HCT116 (cell line): ENCODE data around the gene TBC1D4. TPM values are rescaled to one million over a fixed set of nuclear protein-coding genes. Genes with fewer than 3 reads are reported as not detected.

Experiments used
- ATAC-seq: fragments of 200-7000 bp; cut with Tn5 transposase; 2 replicates; pipeline ENCODE4 v1.9.1; 2020; ENCODE audit warnings: mild to moderate bottlenecking, moderate library complexity
- BruUV-seq: library from RNA; stranded (reverse); fragments of 400-500 nt; replicated peaks from 2 replicates; lab custom pipeline; 2021; lab: Mats Ljungman, UMichigan
- CTCF ChIA-PET: fragments of 300-600 bp; sonication (Branson Sonifier 250); formaldehyde crosslinking; loops from one replicate; lab custom pipeline; 2021; ENCODE audit warnings: antibody characterized with exemption; lab: Charles Lee
- POLR2A ChIA-PET: fragments of 300-600, 350-600 bp; sonication (Branson Sonifier 250); formaldehyde crosslinking; loops from one replicate; lab custom pipeline; 2021; ENCODE audit warnings: antibody characterized with exemption; lab: Charles Lee
- RAD21 ChIA-PET, 2 experiments: fragments of 300-600 bp; sonication (Branson Sonifier 250); formaldehyde crosslinking; loops; one replicate each; lab custom pipeline; 2023; ENCODE audit warnings: low total read pairs in 2 of 2; ENCODE audit not compliant: uncharacterized antibody in 2 of 2, unreplicated experiment in 2 of 2, low non-redundant PET in 1 of 2; lab: Charles Lee
- DNase-seq: peaks from one replicate; pipeline ENCODE4 v3.0.0-alpha.2; 2010; ENCODE audit warnings: low read depth, low spot score
- H2AFZ ChIP-seq: fragments of 200-600 bp; shearing (Covaris generic), sonication (generic); 2 replicates; pipeline ENCODE4 v1.6.1; 2017; ENCODE audit warnings: low read depth, mixed run types, mixed read lengths, antibody characterized with exemption, low read length; ENCODE audit not compliant: poor library complexity, severe bottlenecking
- H3K27ac ChIP-seq: 2 replicates; pipeline ENCODE4 v1.5.1; 2012; ENCODE audit warnings: low read depth, low read length
- H3K27me3 ChIP-seq: fragments of 200-600 bp; sonication (generic); 2 replicates; pipeline ENCODE4 v1.6.1; 2016; ENCODE audit warnings: mixed run types, low read length, mixed read lengths; ENCODE audit not compliant: insufficient read depth
- H3K36me3 ChIP-seq, 2 experiments: fragments of 200-500 bp in 1 of 2; fragments of 200-600 bp in 1 of 2; sonication (Bioruptor generic) in 1 of 2; sonication (generic) in 1 of 2; 2 replicates each; pipeline versions ENCODE4 v1.5.1 to v1.6.1; 2014 to 2016; ENCODE audit warnings: low read length in 2 of 2, inconsistent platforms in 1 of 2, mixed read lengths in 1 of 2, mixed run types in 1 of 2; ENCODE audit not compliant: insufficient read depth in 2 of 2, control insufficient read depth in 1 of 2
- H3K4me1 ChIP-seq, 2 experiments: fragments of 200-600 bp in 1 of 2; sonication (generic) in 1 of 2; 2 replicates each; pipeline versions ENCODE4 v1.5.1 to v1.6.1; 2012 to 2017; ENCODE audit warnings: low read length in 2 of 2, inconsistent platforms in 1 of 2, mild to moderate bottlenecking in 1 of 2, mixed read lengths in 1 of 2, mixed run types in 1 of 2, moderate library complexity in 1 of 2; ENCODE audit not compliant: insufficient read depth in 2 of 2, control insufficient read depth in 1 of 2
- H3K4me2 ChIP-seq: fragments of 200-600 bp; sonication (generic); 2 replicates; pipeline ENCODE4 v1.6.1; 2017; ENCODE audit warnings: mixed run types, low read length, mixed read lengths
- H3K4me3 ChIP-seq, 2 experiments: fragments of 200-600 bp in 1 of 2; sonication (generic) in 1 of 2; replicated peaks in 1 of 2; 2 replicates each; pipeline ENCODE4 v1.5.1; 2011 to 2016; ENCODE audit warnings: low read length in 2 of 2, control low read depth in 1 of 2, low read depth in 1 of 2, mild to moderate bottlenecking in 1 of 2, mixed read lengths in 1 of 2, mixed run types in 1 of 2
- H3K79me2 ChIP-seq: fragments of 200-600 bp; sonication (generic); 2 replicates; pipeline ENCODE4 v1.6.1; 2017; ENCODE audit warnings: mild to moderate bottlenecking, mixed run types, low read length, moderate library complexity, mixed read lengths; ENCODE audit not compliant: insufficient read depth
- H3K9ac ChIP-seq: fragments of 200-600 bp; sonication (generic); 2 replicates; pipeline ENCODE4 v1.6.1; 2016; ENCODE audit warnings: low read length, mixed read lengths
- H3K9me2 ChIP-seq: fragments of 200-600 bp; sonication (generic), shearing (Covaris generic); 2 replicates; pipeline ENCODE4 v1.6.1; 2017; ENCODE audit warnings: mixed run types, mild to moderate bottlenecking, moderate library complexity; ENCODE audit not compliant: insufficient read depth
- H3K9me3 ChIP-seq, 2 experiments: fragments of 200-500 bp in 1 of 2; fragments of 200-600 bp in 1 of 2; sonication (Bioruptor generic) in 1 of 2; sonication (generic) in 1 of 2; 2 replicates each; pipeline ENCODE4 v1.6.1; 2014 to 2017; ENCODE audit warnings: low read length in 2 of 2, mixed read lengths in 2 of 2, inconsistent platforms in 1 of 2, low read depth in 1 of 2, mild to moderate bottlenecking in 1 of 2, mixed run types in 1 of 2, moderate library complexity in 1 of 2; ENCODE audit not compliant: control insufficient read depth in 1 of 2, insufficient read depth in 1 of 2
- H4K20me1 ChIP-seq: fragments of 200-600 bp; sonication (generic), shearing (Covaris generic); 2 replicates; pipeline ENCODE4 v1.6.1; 2017; ENCODE audit warnings: mixed run types, mild to moderate bottlenecking, moderate library complexity; ENCODE audit not compliant: insufficient read depth
- ATF3 ChIP-seq: IDR thresholded peaks from 2 replicates; pipeline ENCODE4 v1.6.1; 2012
- CBX3 ChIP-seq: IDR thresholded peaks from 2 replicates; pipeline ENCODE4 v1.6.1; 2012; ENCODE audit warnings: low read depth
- CTCF ChIP-seq, 3 experiments: fragments of 200-600 bp in 1 of 3; sonication (generic) in 1 of 3; IDR thresholded peaks in 2 of 3; conservative IDR thresholded peaks in 1 of 3; 2 replicates each; pipeline ENCODE4 v1.5.1; 2012 to 2017; ENCODE audit warnings: low read depth in 2 of 3, low read length in 2 of 3, antibody characterized with exemption in 1 of 3, borderline replicate concordance in 1 of 3, control low read depth in 1 of 3, mild to moderate bottlenecking in 1 of 3, mixed read lengths in 1 of 3, mixed run types in 1 of 3, moderate library complexity in 1 of 3; ENCODE audit not compliant: insufficient read depth in 1 of 3
- ELF1 ChIP-seq: IDR thresholded peaks from 2 replicates; pipeline ENCODE4 v1.6.1; 2012; ENCODE audit warnings: low read depth, borderline replicate concordance
- EZH2 ChIP-seq: fragments of 200-600 bp; sonication (generic); IDR thresholded peaks from 2 replicates; pipeline ENCODE4 v1.6.1; 2017; ENCODE audit warnings: antibody characterized with exemption, mixed run types
- EZH2phosphoT487 ChIP-seq: fragments of 200-600 bp; IDR thresholded peaks from 2 replicates; pipeline ENCODE4 v1.6.1; 2018; ENCODE audit warnings: antibody characterized with exemption, borderline replicate concordance
- MAX ChIP-seq: IDR thresholded peaks from 2 replicates; pipeline ENCODE4 v1.6.1; 2012
- POLR2A ChIP-seq: IDR thresholded peaks from 2 replicates; pipeline ENCODE4 v1.7.0; 2011; ENCODE audit warnings: borderline replicate concordance; ENCODE audit not compliant: insufficient read depth, insufficient read length; ENCODE audit errors: extremely low read depth
- RAD21 ChIP-seq: IDR thresholded peaks from 2 replicates; pipeline ENCODE4 v1.6.1; 2012; ENCODE audit warnings: low read depth, mild to moderate bottlenecking
- SP1 ChIP-seq: IDR thresholded peaks from 2 replicates; pipeline ENCODE4 v1.6.1; 2012; ENCODE audit warnings: low read depth
- SRF ChIP-seq: IDR thresholded peaks from 2 replicates; pipeline ENCODE4 v1.6.1; 2012; ENCODE audit warnings: low read depth
- TCF7L2 ChIP-seq: IDR thresholded peaks from 2 replicates; pipeline ENCODE4 v1.7.0; 2011; ENCODE audit warnings: borderline replicate concordance, inconsistent platforms; ENCODE audit not compliant: insufficient read depth, insufficient read length; ENCODE audit errors: extremely low read depth
- YY1 ChIP-seq: IDR thresholded peaks from 2 replicates; pipeline ENCODE4 v1.6.1; 2011; ENCODE audit warnings: low read length, low read depth, moderate library complexity, mild to moderate bottlenecking; ENCODE audit not compliant: insufficient replicate concordance; ENCODE audit errors: extremely low read depth
- ZBTB33 ChIP-seq: IDR thresholded peaks from 2 replicates; pipeline ENCODE4 v1.6.1; 2011; ENCODE audit warnings: mild to moderate bottlenecking, low read length, moderate library complexity; ENCODE audit not compliant: insufficient replicate concordance; ENCODE audit errors: extremely low read depth
- ZFX ChIP-seq: fragments of 450-650 bp; IDR thresholded peaks from 2 replicates; pipeline ENCODE4 v1.6.1; 2017
- ZNF274 ChIP-seq: fragments of 200-500 bp; sonication (Bioruptor generic); IDR thresholded peaks from 2 replicates; pipeline ENCODE4 v1.6.1; 2014; ENCODE audit warnings: mild to moderate bottlenecking, low read depth, low read length, inconsistent platforms
- intact Hi-C: fragments of 100-400 bp; cut with micrococcal nuclease; formaldehyde crosslinking; loops from 2 replicates; pipeline ENCODE4 v1.10.0; 2022
- total RNA-seq: library from RNA; stranded (reverse); gene quantifications from one replicate; pipeline ENCODE4 v1.2.1, GENCODE V29; 2021; ENCODE audit not compliant: unreplicated experiment

Gene TBC1D4
- total RNA-seq, 1 experiment from 2014 or later: 24.6 TPM

GRCh38 chr13:75443356-75443958 lies 38.5 kb downstream of the TBC1D4 start:
- no peaks in the 10 kb centered on the region for H4K20me1 ChIP-seq
- no peak overlapping the region for H3K9ac ChIP-seq
- H3K4me3 ChIP-seq: no peak overlapping the region
- no peaks in the 10 kb centered on the region for H3K4me1 ChIP-seq
- H3K36me3 ChIP-seq: no peaks in the 10 kb centered on the region
- no peak overlapping the region for H3K27ac ChIP-seq
- ATAC-seq (no peak), DNase-seq (no peak)
- intact Hi-C loops: no loop called here
- TF ChIP-seq ZNF274: no peak
- no peak for TF ChIP-seq TCF7L2
- no peak for TF ChIP-seq ATF3
- no peaks in the 10 kb centered on the region for H3K9me3 ChIP-seq
- ChIA-PET POLR2A (no interaction called here), RAD21 (no interaction called here), CTCF (no interaction called here)
- no peaks in the 10 kb centered on the region for H3K27me3 ChIP-seq
- BruUV-seq: no TSS peak
- no peaks in the 10 kb centered on the region for H3K9me2 ChIP-seq
- no peak overlapping the region for H3K4me2 ChIP-seq
- H3K79me2 ChIP-seq: peaks cover 38% of the 10 kb centered on the region
- H2AFZ ChIP-seq: no peak overlapping the region

- BruUV-seq: no TSS peak
- Histone ChIP-seq H2AFZ (no peak overlapping the region), H3K4me3 (no peak overlapping the region), H3K4me1 (peaks cover 0 to under 1% of the 10 kb centered on the region in 2 experiments; a peak in 1 of 4 replicates), H3K27ac (no peak overlapping the region), H3K9ac (no peak overlapping the region), H3K4me2 (no peak overlapping the region), H3K27me3 (no peaks in the 10 kb centered on the region), H4K20me1 (no peaks in the 10 kb centered on the region), H3K9me2 (no peaks in the 10 kb centered on the region), H3K36me3 (no peaks in the 10 kb centered on the region), H3K79me2 (peaks cover 38% of the 10 kb centered on the region), H3K9me3 (no peaks in the 10 kb centered on the region)
- ATAC-seq: no peak
- DNase-seq: no peak
- CTCF ChIA-PET: no interaction called here
- POLR2A ChIA-PET: no interaction called here
- intact Hi-C loops: no loop called here
- RAD21 ChIA-PET: no interaction called here
- TF ChIP-seq SRF (no peak), TCF7L2 (no peak), EZH2 (no peak), ZBTB33 (no peak), ZFX (no peak), YY1 (no peak), POLR2A (no peak), MAX (no peak), RAD21 (no peak), ELF1 (no peak), ZNF274 (no peak), CTCF (IDR thresholded peaks at IDR 0.05 in 2 of 3, conservative IDR thresholded peaks at IDR 0.05 in 1 of 3; ENCODE audit: borderline replicate concordance in 1 of 3, insufficient read depth in 1 of 3, low read depth in 2 of 3, low read length in 2 of 3) (no peak), CBX3 (no peak), SP1 (no peak), EZH2phosphoT487 (no peak)
Observed at GRCh38 chr13:75442736-75443234, 39.2 kb downstream of the TBC1D4 start.
